ENCODE data around the gene DTNB.
"Not testable (repeated sequence)": the region's sequence is repeated elsewhere in the genome, so short reads cannot be mapped to it uniquely, and the experiment has no call there.

The DTNB gene

DNA sequence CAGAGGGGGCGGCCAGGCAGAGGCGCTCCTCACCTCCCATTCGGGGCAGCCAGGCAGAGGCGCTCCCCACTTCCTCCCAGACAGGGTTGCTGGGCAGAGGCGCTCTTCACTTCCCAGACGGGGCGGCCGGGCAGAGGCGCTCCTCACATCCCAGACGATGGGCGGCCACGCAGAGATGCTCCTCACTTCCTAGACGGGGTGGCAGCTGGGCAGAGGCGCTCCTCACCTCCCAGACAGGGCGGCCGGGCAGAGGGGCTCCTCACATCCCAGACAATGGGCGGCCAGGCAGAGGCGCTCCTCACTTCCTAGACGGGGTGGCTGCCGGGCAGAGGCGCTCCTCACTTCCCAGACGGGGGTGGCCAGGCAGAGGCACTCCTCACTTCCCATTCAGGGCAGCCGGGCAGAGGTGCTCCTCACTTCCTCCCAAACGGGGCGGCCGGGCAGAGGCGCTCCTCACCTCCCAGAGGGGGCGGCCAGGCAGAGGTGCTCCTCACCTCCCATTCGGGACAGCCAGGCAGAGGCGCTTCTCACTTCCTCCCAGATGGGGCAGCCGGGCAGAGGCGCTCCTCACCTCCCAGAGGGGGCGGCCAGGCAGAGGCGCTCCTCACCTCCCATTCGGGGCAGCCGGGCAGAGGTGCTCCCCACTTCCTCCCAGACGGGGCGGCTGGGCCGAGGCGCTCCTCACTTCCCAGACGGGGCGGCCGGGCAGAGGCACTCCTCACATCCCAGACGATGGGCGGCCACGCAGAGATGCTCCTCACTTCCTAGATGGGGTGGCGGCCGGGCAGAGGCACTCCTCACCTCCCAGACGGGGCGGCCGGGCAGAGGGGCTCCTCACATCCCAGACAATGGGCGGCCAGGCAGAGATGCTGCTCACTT is 137.7 kb downstream of the DTNB start:
- DNase-seq, result not testable (repeated sequence)

DNA sequence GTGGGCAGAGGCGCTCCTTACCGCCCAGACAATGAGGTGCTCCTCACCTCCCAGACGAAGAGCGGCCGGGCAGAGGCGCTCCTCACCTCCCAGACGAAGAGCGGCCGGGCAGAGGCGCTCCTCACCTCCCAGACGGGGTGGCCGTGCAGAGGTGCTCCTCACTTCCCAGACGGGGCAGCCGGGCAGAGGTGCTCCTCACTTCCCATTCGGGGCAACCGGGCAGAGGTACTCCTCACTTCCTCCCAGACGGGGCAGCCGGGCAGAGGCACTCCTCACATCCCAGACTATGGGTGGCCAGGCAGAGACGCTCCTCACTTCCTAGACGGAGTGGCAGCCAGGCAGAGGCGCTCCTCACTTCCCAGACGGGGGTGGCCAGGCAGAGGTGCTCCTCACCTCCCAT is 138.4 kb downstream of the DTNB start:
- DNase-seq, result not testable (repeated sequence)

DNA sequence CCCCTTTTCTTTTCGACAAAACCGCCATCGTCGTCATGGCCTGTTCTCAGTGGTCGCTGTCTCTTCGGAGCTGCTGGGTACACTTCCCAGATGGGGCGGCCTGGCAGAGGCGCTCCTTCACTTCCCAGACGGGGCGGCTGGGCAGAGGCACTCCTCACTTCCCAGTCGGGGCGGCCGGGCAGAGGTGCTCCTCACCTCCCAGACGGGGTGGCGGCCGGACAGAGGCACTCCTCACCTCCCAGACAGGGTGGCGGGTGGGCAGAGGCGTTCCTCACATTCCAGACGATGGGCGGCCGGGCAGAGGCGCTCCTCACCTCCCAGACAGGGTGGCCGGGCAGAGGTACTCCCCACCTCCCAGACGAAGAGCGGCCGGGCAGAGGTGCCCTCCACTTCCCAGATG is 138.9 kb downstream of the DTNB start:
- DNase-seq, result no peak

DNA sequence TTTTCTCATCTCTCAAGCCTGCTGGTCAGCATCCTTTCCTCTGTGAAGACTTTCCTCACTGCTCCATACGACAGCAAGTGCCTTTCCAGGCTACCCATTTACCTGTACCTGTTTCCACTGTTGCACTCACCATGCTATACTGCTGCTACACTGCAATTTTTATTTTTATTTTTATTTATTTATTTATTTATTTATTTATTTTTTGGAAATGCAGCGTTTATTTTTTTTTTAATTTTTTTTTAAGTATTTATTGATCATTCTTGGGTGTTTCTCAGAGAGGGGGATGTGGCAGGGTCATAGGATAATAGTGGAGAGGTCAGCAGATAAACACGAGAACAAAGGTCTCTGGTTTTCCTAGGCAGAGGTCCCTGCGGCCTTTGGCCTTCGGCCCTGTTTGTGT is 139.6 kb downstream of the DTNB start:
- DNase-seq, result not testable (repeated sequence)

DNA sequence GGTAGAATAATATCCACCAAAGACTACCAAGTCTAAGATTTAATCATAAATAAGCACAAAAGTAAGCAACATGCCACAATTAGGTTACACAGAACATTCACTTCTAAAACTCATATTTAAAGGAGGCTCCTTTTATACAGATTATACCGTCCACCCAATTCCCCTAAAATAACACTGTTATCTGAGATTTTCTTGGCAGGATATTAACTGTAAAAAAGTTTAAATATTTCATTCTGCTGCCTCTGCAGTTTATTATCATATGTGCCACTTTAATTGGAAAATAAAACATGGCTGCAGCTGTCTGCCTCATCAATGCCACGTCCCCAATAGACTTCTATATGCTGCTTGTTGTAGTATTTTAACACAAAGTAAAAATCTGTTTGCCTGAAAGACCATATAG is 140.9 kb downstream of the DTNB start:
- no peak for DNase-seq

DNA sequence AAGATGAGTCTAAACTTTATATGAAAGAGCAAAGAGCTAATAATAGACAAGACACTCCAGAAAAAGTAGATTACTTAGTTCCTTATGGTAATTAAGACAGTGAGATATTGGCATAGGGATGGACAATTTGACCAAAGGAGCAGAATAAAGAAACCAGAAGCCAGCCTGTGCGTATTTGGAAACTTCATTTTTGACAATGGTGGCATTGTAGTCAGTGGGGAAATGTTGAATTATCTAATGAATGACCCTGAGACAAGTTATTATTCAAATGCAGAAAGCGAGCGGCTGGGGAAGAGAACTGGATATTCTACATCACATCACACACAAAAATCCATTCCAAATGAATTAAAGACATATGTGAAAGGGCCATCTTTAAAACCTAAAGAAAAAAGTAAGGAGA is 144.3 kb downstream of the DTNB start:
- no peak for DNase-seq

DNA sequence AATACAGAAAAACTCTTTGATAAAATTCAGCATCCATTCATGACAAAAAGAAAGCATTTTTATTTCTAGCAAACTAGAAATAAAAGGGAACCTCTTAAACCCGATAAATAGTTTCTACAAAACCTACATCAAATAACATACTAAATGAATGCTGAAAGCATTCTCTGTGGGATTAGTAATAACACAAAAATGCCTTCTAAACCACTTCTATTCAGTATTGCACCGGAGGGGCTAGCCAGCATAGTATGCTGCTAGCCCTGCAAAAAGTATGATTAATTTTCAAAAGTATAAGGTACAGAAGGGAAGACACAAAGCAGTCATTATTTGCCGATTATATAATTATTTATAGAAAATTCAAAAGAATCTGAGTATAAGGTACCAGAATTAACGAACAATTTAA is 145.2 kb downstream of the DTNB start:
- DNase-seq, result no peak

DNA sequence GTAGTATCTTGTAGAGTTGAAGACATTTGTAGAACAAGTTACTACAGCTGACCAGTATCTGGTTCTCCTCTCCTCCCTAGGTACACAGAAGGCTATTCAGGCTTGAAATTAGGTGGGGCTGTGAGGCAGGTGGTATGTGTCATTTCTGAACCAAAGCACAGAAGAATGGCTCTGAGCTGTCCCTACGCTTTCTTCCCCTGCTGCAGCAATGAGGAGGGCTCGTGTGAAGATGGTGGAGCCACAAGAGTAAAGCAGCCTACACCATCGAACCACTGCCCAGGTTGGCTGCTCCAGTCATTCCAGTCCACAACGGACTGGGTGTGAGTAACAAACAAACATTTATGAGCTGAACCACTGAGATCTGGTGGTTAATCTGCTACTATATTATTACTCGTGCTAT is 148.9 kb downstream of the DTNB start:
- DNase-seq, result no peak

DNA sequence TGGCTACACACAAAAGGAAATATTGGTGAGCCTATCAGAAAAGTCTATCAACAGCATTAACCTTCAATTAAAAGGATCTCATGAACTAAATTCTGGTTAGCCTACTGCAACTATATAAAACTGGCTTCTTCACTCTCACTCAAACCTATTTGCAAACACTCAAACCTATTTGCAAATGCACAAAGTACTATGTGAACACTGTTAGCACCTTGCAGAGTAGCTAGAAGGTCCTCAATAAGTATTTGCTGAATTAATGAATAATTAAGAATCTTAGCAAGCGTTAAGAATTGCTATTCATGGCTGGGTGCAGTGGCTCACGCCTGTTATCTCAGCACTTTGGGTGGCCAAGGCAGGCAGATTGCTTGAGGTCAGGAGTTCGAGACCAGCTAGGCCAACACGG is 150.3 kb downstream of the DTNB start:
- no peak for DNase-seq

DNA sequence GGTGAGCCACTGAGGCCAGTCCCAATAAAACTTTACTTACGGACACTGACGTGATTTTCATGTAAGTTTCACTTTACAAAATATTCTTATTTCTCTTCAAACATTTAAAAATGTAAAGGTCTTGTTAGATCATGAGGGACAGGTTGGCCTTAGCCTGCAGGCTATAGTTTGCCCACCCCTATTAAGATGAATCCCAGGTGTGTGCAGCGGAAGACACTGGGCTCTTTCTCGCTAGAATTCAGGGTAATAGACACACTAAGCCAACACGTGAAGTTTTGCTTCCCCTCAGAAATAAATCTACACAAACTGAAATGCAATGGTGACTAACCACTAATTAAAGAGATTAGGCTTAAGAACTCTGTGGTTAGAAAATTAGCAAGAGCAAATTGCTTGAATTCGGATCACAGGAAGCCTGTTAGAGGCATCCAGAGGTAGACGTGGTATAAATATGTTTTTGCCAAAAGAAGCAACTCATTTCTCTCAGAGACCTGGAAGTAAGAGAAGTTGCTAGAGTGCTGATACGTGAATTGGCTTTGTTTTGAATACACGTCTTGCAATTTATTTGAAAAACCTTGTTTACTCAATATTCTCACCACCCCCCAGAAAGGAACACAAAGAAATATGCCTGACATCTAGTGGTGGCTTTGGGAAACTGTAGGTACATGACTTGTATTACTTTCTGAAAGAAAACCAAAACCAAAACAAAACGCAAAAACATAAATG is 151.6 kb downstream of the DTNB start:
- DNase-seq, result peak; percentile 91

DNA sequence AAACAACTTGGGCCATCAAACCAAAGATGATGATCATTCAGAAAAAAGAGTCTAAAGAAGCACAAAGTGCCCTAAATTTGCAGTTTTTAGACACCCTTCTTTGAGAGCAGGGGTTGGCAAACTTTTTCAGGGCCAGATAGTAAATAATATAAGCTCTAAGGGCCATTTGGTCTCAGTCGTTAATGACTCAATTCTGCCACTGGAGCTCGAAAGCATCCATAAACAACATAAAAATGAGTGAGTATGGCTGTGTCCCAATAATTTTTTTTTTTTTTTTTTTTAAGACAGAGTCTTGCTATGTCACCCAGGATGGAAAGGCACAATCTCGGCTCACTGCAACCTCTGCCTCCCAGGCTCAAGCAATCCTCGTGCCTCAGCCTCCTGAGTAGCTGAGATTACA is 152.3 kb downstream of the DTNB start:
- DNase-seq, result no peak

DNA sequence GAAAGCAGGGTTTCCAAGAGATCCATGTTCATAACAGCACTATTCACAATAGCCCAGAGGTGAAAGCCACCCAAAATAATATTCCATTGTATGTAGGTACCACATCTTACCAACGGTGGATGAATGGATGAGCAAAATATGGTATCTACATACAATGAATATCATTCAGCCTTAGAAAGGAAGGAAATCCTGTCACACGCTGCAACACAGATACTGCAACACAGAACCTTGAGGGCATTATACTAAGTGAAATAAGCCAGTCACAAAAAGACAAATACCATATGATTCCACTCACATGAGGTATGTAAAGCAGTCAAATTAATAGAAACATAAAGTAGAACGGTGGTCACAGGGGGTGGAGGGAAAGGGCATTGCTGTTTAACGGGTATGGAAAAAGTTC is 155.7 kb downstream of the DTNB start:
- DNase-seq, result no peak

DNA sequence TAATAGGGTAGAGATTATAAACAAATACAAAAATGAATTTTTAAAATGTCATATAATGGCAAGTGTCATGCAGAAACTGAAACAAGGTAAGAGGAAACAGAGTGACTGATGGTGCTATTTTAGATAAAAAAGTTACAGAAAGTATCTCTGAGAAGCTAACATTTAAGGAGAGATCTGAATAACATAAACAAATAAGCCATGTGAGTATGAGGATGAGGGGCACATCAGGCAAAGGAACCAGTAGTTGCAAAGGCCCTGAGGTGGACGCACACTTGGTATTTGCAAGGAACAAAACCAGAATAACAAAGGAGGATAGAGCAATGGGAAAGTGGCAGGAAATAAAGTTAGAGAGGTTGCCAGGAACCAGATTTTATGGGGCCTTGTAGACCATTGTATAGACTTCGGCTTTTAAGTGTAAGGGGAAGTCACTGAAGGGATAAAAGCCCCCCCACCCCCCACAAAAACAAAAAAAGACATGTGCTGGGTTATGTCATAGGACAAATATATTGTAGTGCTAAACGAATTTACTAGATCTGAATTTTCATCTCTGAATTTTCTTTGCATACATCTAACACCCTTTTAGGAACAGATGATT is 159.2 kb downstream of the DTNB start:
- DNase-seq, result no peak

DNA sequence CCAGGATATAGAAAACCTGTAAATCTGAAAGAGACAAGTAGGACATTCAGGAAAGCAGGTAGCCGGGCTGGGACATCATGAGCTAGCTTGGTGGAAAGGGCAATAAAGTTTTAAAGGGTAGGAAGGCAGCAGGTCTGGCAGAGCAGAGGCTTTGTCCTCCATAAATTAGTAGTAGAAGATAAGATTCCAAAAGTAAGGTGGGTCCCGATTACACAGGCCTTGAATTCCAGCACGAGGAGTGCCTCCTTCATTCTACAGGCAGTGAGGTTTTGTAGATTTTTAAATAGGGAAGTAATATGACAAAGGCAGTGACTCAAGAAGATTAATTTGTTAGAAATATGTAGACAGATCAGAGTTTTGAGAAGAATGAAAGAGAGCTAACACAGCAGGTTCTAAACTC is 160.7 kb downstream of the DTNB start:
- peak; percentile 55 for DNase-seq

DNA sequence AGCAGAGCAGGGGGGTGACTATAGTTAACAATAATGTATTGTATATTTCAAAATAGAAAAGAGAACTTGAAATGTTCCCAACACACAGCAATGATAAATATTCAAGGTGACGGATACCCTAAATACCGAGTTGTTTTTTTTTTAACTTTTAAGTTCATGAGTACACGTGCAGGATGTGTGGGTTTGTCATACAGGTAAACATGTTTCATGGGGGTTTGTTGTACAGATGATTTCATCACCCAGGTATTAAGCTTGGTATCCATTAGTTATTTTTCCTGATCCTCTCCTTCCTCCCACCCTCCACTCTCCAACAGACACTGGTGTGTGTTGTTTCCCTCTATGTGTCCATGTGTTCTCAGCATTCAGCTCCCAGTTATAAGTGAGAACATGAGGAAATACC is 167.2 kb downstream of the DTNB start:
- DNase-seq, result no peak

DNA sequence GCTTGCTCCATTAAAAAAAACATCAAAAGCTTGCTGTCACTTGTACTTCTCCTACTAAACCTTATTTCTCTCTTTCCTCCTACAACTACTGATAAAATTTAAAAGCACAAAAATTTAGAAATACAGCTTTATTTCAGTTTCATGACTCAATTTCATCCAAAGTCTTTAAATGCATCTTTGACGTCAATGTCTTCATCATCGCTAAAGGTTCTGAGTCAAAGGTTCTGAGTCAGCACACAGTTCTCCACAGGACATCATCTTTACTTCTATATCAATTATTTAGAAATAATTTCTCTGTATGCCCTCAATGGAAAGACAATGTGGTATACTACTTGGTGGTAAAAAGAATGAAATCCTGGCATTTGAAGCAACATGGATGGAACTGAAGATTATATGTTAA is 167.8 kb downstream of the DTNB start:
- no peak for DNase-seq

DNA sequence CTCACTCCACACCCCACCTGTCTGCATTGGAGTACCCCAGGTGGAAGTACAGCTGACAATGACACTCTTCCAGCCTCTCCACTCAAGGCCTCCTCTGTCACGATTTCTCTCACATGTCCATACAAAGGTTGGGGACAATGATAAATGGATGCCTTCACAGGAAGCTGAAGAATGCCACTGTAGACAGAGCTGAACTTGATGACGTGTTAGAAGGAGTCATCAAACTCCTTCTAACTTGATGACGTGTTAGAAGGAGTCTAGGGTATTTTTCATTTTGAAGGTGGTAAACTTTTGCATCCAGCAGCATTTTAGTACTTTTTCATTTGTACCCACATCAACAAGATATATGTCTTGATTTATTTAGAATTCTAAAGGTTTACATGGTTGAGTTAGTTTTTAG is 168.2 kb downstream of the DTNB start:
- no peak for DNase-seq

DNA sequence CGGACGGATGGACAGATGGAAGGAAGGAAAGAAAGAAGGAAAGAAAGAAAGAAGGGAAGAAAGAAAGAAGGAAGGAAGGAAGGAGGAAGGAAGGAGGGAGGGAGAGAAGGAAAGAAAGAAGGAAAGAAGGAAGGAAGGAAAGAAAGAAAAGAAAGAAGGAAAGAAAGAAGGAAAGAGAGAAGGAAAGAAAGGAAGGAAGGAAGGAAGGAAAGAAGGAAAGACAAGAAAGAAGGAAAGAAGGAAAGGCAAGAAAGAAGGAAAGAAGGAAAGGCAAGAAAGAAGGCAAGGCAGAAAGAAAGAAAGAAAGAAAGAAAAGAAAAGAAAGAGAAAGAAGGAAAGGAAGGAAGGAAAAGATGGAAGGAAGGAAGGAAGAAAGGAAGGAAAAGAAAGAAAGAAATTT is 169.1 kb downstream of the DTNB start:
- no peak for DNase-seq

DNA sequence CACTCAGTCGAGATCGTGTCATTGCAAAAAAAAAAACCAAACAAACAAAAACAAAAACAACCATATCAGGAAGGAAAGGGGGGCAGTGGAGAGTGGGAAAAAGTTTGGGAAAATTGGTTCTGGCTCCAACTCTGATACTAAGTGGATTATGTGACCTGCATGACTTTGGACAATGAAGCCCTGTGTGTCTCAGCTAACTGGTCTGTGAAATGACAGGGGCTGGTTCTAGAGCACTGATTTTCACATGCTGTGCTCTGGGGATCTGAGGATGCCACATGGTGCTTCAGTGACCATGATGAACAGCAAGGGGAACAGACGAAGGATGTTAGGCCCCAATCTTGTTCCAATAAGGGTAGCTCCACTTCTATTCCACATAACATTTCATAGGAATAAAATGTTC is 174.2 kb downstream of the DTNB start:
- DNase-seq, result no peak

DNA sequence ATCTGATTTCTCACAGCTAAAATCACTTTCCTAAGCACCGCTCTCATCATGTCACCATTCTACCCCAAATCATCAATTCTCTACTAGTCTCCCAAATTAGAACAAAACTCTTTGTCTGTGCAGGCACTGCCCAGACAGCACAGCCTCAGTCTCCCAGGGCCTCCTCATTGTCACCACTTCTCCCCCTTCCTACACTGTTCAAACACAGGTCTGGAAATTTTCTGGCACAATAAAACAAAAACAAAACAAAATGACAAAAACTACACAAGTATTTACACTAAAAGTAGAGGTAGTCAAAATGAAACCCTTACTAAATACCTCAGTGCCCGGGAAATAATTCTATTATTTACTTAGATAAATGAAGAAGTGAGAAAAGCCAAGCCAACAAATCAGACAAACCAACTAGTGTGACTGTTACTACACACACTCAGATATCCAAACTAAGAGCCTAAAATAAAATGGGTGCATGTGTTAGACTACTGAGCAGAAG is 175.4 kb downstream of the DTNB start:
- no peak for DNase-seq

DNA sequence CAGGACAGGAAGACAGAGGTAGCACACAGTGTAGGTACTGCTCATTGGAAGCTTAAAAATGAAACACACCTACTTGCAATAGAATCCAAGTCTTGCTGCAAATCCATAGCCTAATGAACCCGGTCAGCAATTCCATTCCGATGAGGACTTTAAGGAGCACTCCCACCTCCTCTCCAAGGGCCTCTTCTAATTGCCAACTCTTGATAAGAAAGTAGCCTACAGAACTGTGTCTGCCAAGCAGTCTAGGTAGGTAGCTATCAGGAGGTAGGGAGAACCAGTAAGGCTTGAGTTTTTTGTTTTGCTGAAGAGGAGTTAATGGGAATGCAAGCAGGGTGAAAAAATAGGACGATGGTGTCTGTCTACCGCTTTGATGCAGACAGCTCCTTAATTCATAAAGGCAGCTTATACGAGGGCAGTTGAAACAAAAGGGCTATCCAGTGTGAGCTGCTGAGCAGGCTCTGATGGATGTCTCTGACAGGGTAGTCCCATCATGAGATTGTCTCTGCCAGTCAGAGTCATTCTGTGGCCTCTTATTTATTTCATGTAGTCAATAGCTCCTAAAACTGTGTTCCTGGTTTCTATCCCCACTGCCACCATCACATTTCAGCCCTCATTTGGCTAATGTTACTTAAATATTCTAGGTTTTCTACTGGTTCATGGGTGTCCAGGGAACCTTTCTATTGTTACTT is 176.0 kb downstream of the DTNB start:
- DNase-seq, result no peak

DNA sequence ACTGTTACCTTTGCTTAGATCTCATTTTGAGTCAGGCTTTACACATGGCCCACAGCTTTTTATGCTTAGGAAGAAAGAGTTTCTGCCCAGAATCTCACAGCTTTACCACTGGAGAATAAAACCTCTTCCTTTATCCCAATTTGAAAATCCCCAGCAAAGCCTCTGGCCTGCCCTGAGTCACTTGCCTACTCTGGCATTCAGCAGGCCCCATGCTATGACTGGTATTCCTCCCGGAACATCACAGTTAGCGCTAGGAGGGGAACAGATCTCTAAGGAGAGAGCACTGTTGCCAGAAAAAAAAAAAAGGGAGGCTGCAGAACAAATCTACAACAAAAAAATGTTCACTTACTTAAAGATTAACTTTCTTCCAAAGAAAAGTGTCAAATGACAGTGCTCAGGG is 178.8 kb downstream of the DTNB start:
- no peak for DNase-seq

DNA sequence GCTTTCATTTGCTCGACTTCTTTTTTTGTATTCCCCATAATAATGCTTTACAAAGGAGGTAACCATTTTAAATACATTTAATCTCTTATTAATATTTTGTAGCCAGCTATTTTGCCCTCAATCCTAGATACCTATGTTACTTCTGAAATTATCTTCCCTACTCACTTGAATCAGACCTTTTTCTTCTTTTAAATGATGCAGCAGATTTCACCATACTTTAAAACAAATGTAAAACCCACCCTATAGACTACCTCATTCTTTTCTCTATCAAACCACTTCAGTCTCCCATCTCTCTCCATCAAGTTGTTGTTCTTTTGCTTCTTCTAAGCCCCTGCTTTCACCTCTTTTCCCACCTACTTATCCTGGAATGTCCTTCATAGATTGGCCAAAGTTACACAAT is 180.2 kb downstream of the DTNB start:
- DNase-seq, result no peak
